Measurements from ENCODE around the gene PTGDR.

The PTGDR gene

GRCh38 chr14:52254086-52254485 is 13.4 kb upstream of the PTGDR start:
- Histone ChIP-seq H2AK5ac (ENCODE audit: low read length) (no peak overlapping the region), H3K56ac (ENCODE audit: low read length) (no peak overlapping the region), H3K27ac (ENCODE audit: low read depth, low read length) (no peak overlapping the region), H3K36me3 (ENCODE audit: control insufficient read depth, insufficient read depth, low read length) (no peaks in the 10 kb centered on the region), H3K79me2 (ENCODE audit: control insufficient read depth, insufficient read depth, low read length) (no peaks in the 10 kb centered on the region), H3K18ac (ENCODE audit: low read length) (no peak overlapping the region), H2BK15ac (replicated peaks; ENCODE audit: low read depth) (no peak overlapping the region), H3K4me3 (ENCODE audit: low read length) (no peak overlapping the region), H3K27me3 (ENCODE audit: insufficient read depth, low read length, poor library complexity) (no peaks in the 10 kb centered on the region), H3K9ac (ENCODE audit: low read length) (no peak overlapping the region), H3K4me1 (ENCODE audit: control insufficient read depth, low read depth, low read length) (no peaks in the 10 kb centered on the region), H3K4me2 (ENCODE audit: low read length) (no peak overlapping the region), H4K5ac (ENCODE audit: low read length) (no peak overlapping the region), H3K4ac (ENCODE audit: low read depth, low read length) (no peak overlapping the region), H2BK120ac (ENCODE audit: low read depth, low read length) (no peak overlapping the region), H4K8ac (ENCODE audit: low read depth, low read length) (no peak overlapping the region), H3K23ac (ENCODE audit: low read length) (no peak overlapping the region), H3K79me1 (ENCODE audit: low read length) (no peaks in the 10 kb centered on the region), H2BK5ac (ENCODE audit: low read length) (no peak overlapping the region)
- WGBS (ENCODE audit: extremely low coverage, insufficient coverage, low lambda C conversion rate), result no CpG with 5 or more reads among the region's 4 CpGs
- no peak for DNase-seq

GRCh38 chr14:52258783-52259182 is 8.7 kb upstream of the PTGDR start:
- Histone ChIP-seq H3K4ac (ENCODE audit: low read depth, low read length) (no peak overlapping the region), H3K9ac (ENCODE audit: low read length) (no peak overlapping the region), H3K23ac (ENCODE audit: low read length) (no peak overlapping the region), H3K27ac (ENCODE audit: low read depth, low read length) (no peak overlapping the region), H3K79me1 (ENCODE audit: low read length) (no peaks in the 10 kb centered on the region), H3K18ac (ENCODE audit: low read length) (no peak overlapping the region), H3K4me2 (ENCODE audit: low read length) (no peak overlapping the region), H2BK5ac (ENCODE audit: low read length) (no peak overlapping the region), H4K8ac (ENCODE audit: low read depth, low read length) (no peak overlapping the region), H2AK5ac (ENCODE audit: low read length) (no peak overlapping the region), H4K5ac (ENCODE audit: low read length) (no peak overlapping the region), H3K4me1 (ENCODE audit: control insufficient read depth, low read depth, low read length) (no peaks in the 10 kb centered on the region), H2BK15ac (replicated peaks; ENCODE audit: low read depth) (no peak overlapping the region), H3K4me3 (ENCODE audit: low read length) (no peak overlapping the region), H3K79me2 (ENCODE audit: control insufficient read depth, insufficient read depth, low read length) (no peaks in the 10 kb centered on the region), H3K36me3 (ENCODE audit: control insufficient read depth, insufficient read depth, low read length) (no peaks in the 10 kb centered on the region), H3K56ac (ENCODE audit: low read length) (no peak overlapping the region), H2BK120ac (ENCODE audit: low read depth, low read length) (no peak overlapping the region), H3K27me3 (ENCODE audit: insufficient read depth, low read length, poor library complexity) (no peaks in the 10 kb centered on the region)
- WGBS (ENCODE audit: extremely low coverage, insufficient coverage, low lambda C conversion rate), result no CpG with 5 or more reads among the region's 2 CpGs
- no peak for DNase-seq

GRCh38 chr14:52259434-52259833 is 8.1 kb upstream of the PTGDR start:
- Histone ChIP-seq H3K4me2 (ENCODE audit: low read length) (no peak overlapping the region), H3K79me2 (ENCODE audit: control insufficient read depth, insufficient read depth, low read length) (no peaks in the 10 kb centered on the region), H3K27ac (ENCODE audit: low read depth, low read length) (no peak overlapping the region), H4K5ac (ENCODE audit: low read length) (no peak overlapping the region), H3K4me1 (ENCODE audit: control insufficient read depth, low read depth, low read length) (no peaks in the 10 kb centered on the region), H4K8ac (ENCODE audit: low read depth, low read length) (no peak overlapping the region), H3K4ac (ENCODE audit: low read depth, low read length) (no peak overlapping the region), H3K56ac (ENCODE audit: low read length) (no peak overlapping the region), H3K79me1 (ENCODE audit: low read length) (no peaks in the 10 kb centered on the region), H2BK15ac (replicated peaks; ENCODE audit: low read depth) (no peak overlapping the region), H3K27me3 (ENCODE audit: insufficient read depth, low read length, poor library complexity) (no peaks in the 10 kb centered on the region), H2BK120ac (ENCODE audit: low read depth, low read length) (no peak overlapping the region), H3K4me3 (ENCODE audit: low read length) (no peak overlapping the region), H3K36me3 (ENCODE audit: control insufficient read depth, insufficient read depth, low read length) (no peaks in the 10 kb centered on the region), H3K23ac (ENCODE audit: low read length) (no peak overlapping the region), H3K9ac (ENCODE audit: low read length) (no peak overlapping the region), H3K18ac (ENCODE audit: low read length) (no peak overlapping the region), H2AK5ac (ENCODE audit: low read length) (no peak overlapping the region), H2BK5ac (ENCODE audit: low read length) (no peak overlapping the region)
- WGBS (ENCODE audit: extremely low coverage, insufficient coverage, low lambda C conversion rate), result no CpG with 5 or more reads among the region's 5 CpGs
- no peak for DNase-seq

GRCh38 chr14:52262600-52262999 is 4.9 kb upstream of the PTGDR start:
- Histone ChIP-seq H3K79me1 (ENCODE audit: low read length) (no peaks in the 10 kb centered on the region), H4K5ac (ENCODE audit: low read length) (no peak overlapping the region), H3K27ac (ENCODE audit: low read depth, low read length) (no peak overlapping the region), H3K4me3 (ENCODE audit: low read length) (no peak overlapping the region), H3K27me3 (ENCODE audit: insufficient read depth, low read length, poor library complexity) (peaks cover 8% of the 10 kb centered on the region), H2BK5ac (ENCODE audit: low read length) (no peak overlapping the region), H4K8ac (ENCODE audit: low read depth, low read length) (no peak overlapping the region), H3K4ac (ENCODE audit: low read depth, low read length) (no peak overlapping the region), H3K79me2 (ENCODE audit: control insufficient read depth, insufficient read depth, low read length) (no peaks in the 10 kb centered on the region), H3K56ac (ENCODE audit: low read length) (no peak overlapping the region), H3K23ac (ENCODE audit: low read length) (no peak overlapping the region), H2BK15ac (replicated peaks; ENCODE audit: low read depth) (no peak overlapping the region), H3K4me1 (ENCODE audit: control insufficient read depth, low read depth, low read length) (no peaks in the 10 kb centered on the region), H3K9ac (ENCODE audit: low read length) (no peak overlapping the region), H3K36me3 (ENCODE audit: control insufficient read depth, insufficient read depth, low read length) (no peaks in the 10 kb centered on the region), H2AK5ac (ENCODE audit: low read length) (no peak overlapping the region), H3K18ac (ENCODE audit: low read length) (no peak overlapping the region), H2BK120ac (ENCODE audit: low read depth, low read length) (no peak overlapping the region), H3K4me2 (ENCODE audit: low read length) (no peak overlapping the region)
- no peak for DNase-seq
- 100% methylated on average over 1 of the region's 1 CpG for whole genome bisulfite sequencing (ENCODE audit: extremely low coverage, insufficient coverage, low lambda C conversion rate)

- Histone ChIP-seq H2BK120ac (ENCODE audit: low read depth, low read length) (no peak overlapping the region), H3K56ac (ENCODE audit: low read length) (no peak overlapping the region), H3K27ac (ENCODE audit: low read depth, low read length) (no peak overlapping the region), H3K4me2 (ENCODE audit: low read length) (no peak overlapping the region), H2BK15ac (replicated peaks; ENCODE audit: low read depth) (no peak overlapping the region), H3K79me1 (ENCODE audit: low read length) (no peaks in the 10 kb centered on the region), H2AK5ac (ENCODE audit: low read length) (no peak overlapping the region), H3K4ac (ENCODE audit: low read depth, low read length) (no peak overlapping the region), H3K18ac (ENCODE audit: low read length) (no peak overlapping the region), H3K27me3 (ENCODE audit: insufficient read depth, low read length, poor library complexity) (peaks cover 13% of the 10 kb centered on the region), H3K23ac (ENCODE audit: low read length) (no peak overlapping the region), H3K9ac (ENCODE audit: low read length) (no peak overlapping the region), H3K79me2 (ENCODE audit: control insufficient read depth, insufficient read depth, low read length) (no peaks in the 10 kb centered on the region), H3K4me3 (ENCODE audit: low read length) (no peak overlapping the region), H2BK5ac (ENCODE audit: low read length) (no peak overlapping the region), H4K5ac (ENCODE audit: low read length) (no peak overlapping the region), H3K36me3 (ENCODE audit: control insufficient read depth, insufficient read depth, low read length) (no peaks in the 10 kb centered on the region), H4K8ac (ENCODE audit: low read depth, low read length) (no peak overlapping the region), H3K4me1 (ENCODE audit: control insufficient read depth, low read depth, low read length) (no peaks in the 10 kb centered on the region)
- no peak for DNase-seq
Observed at GRCh38 chr14:52263190-52263589, 4.3 kb upstream of the PTGDR start.

GRCh38 chr14:52265253-52265652 is 2.2 kb upstream of the PTGDR start:
- Histone ChIP-seq H3K4me3 (ENCODE audit: low read length) (no peak overlapping the region), H3K9ac (ENCODE audit: low read length) (no peak overlapping the region), H3K79me2 (ENCODE audit: control insufficient read depth, insufficient read depth, low read length) (no peaks in the 10 kb centered on the region), H3K36me3 (ENCODE audit: control insufficient read depth, insufficient read depth, low read length) (no peaks in the 10 kb centered on the region), H4K8ac (ENCODE audit: low read depth, low read length) (no peak overlapping the region), H3K4me1 (ENCODE audit: control insufficient read depth, low read depth, low read length) (no peaks in the 10 kb centered on the region), H2BK5ac (ENCODE audit: low read length) (no peak overlapping the region), H3K4me2 (ENCODE audit: low read length) (no peak overlapping the region), H2BK15ac (replicated peaks; ENCODE audit: low read depth) (no peak overlapping the region), H3K56ac (ENCODE audit: low read length) (no peak overlapping the region), H2BK120ac (ENCODE audit: low read depth, low read length) (no peak overlapping the region), H4K5ac (ENCODE audit: low read length) (no peak overlapping the region), H2AK5ac (ENCODE audit: low read length) (no peak overlapping the region), H3K18ac (ENCODE audit: low read length) (no peak overlapping the region), H3K27ac (ENCODE audit: low read depth, low read length) (no peak overlapping the region), H3K4ac (ENCODE audit: low read depth, low read length) (no peak overlapping the region), H3K23ac (ENCODE audit: low read length) (no peak overlapping the region), H3K79me1 (ENCODE audit: low read length) (no peaks in the 10 kb centered on the region), H3K27me3 (ENCODE audit: insufficient read depth, low read length, poor library complexity) (peaks cover 22% of the 10 kb centered on the region)
- no CpG with 5 or more reads among the region's 5 CpGs for WGBS (ENCODE audit: extremely low coverage, insufficient coverage, low lambda C conversion rate)
- DNase-seq, result no peak
